ENCODE data around the gene ATP11A. TPM values are rescaled to one million over a fixed set of nuclear protein-coding genes. Genes with fewer than 3 reads are reported as not detected.
"Not testable (repeated sequence)": the region's sequence is repeated elsewhere in the genome, so short reads cannot be mapped to it uniquely, and the experiment has no call there.

The ATP11A gene
- total RNA-seq, 1 experiment from 2014 or later: 8.7 TPM

- Histone ChIP-seq H3K27me3 (ENCODE audit: low read length) (no peaks in the 10 kb centered on the region), H3K27ac (ENCODE audit: low read length) (no peak overlapping the region), H3K9me3 (ENCODE audit: low read length) (no peaks in the 10 kb centered on the region), H3K4me2 (ENCODE audit: low read length) (no peak overlapping the region), H3F3A (ENCODE audit: low read length, unreplicated experiment) (no peaks in the 10 kb centered on the region), H3K36me3 (ENCODE audit: low read depth, low read length) (no peaks in the 10 kb centered on the region), H3K79me2 (ENCODE audit: low read length) (no peaks in the 10 kb centered on the region), H3K9me2 (replicated peaks; ENCODE audit: low read length) (no peaks in the 10 kb centered on the region), H3K4me1 (ENCODE audit: insufficient read depth, low read length) (no peaks in the 10 kb centered on the region), H4K20me1 (ENCODE audit: low read length) (no peaks in the 10 kb centered on the region), H2AFZ (ENCODE audit: low read length) (no peak overlapping the region), H3K4me3 (ENCODE audit: low read length) (no peak overlapping the region), H3K9ac (ENCODE audit: low read length) (no peak overlapping the region)
- BruUV-seq (replicated peaks): no TSS peak
- ChIA-PET POLR2A (ENCODE audit: unreplicated experiment) (no interaction called here), CTCF (no interaction called here)
- ATAC-seq: no peak
- intact Hi-C loops (cut with micrococcal nuclease): no loop called here
- TF ChIP-seq EZH2phosphoT487 (IDR thresholded peaks at IDR 0.05; ENCODE audit: borderline replicate concordance, low read length) (no peak), CTCF (conservative IDR thresholded peaks at IDR 0.05; ENCODE audit: low read depth, low read length) (no peak), EZH2 (IDR thresholded peaks at IDR 0.05; ENCODE audit: low read length, unreplicated experiment) (no peak)
- no peak for DNase-seq
Measured at GRCh38 chr13:112784811-112785482, 95.1 kb downstream of the ATP11A start.

GRCh38 chr13:112785483-112785856 lies 95.6 kb downstream of the ATP11A start:
- Histone ChIP-seq H3K9ac (ENCODE audit: low read length) (no peak overlapping the region), H3K27ac (ENCODE audit: low read length) (no peak overlapping the region), H3K79me2 (ENCODE audit: low read length) (no peaks in the 10 kb centered on the region), H2AFZ (ENCODE audit: low read length) (no peak overlapping the region), H3K4me1 (ENCODE audit: insufficient read depth, low read length) (no peaks in the 10 kb centered on the region), H3K4me2 (ENCODE audit: low read length) (no peak overlapping the region), H3K27me3 (ENCODE audit: low read length) (no peaks in the 10 kb centered on the region), H3K4me3 (ENCODE audit: low read length) (no peak overlapping the region), H3K9me3 (ENCODE audit: low read length) (no peaks in the 10 kb centered on the region), H3F3A (ENCODE audit: low read length, unreplicated experiment) (no peaks in the 10 kb centered on the region), H3K36me3 (ENCODE audit: low read depth, low read length) (no peaks in the 10 kb centered on the region), H3K9me2 (replicated peaks; ENCODE audit: low read length) (no peaks in the 10 kb centered on the region), H4K20me1 (ENCODE audit: low read length) (no peaks in the 10 kb centered on the region)
- no TSS peak for BruUV-seq (replicated peaks)
- ATAC-seq (no peak), DNase-seq (no peak)
- intact Hi-C loops (cut with micrococcal nuclease): no loop called here
- TF ChIP-seq CTCF (conservative IDR thresholded peaks at IDR 0.05; ENCODE audit: low read depth, low read length) (no peak), EZH2phosphoT487 (IDR thresholded peaks at IDR 0.05; ENCODE audit: borderline replicate concordance, low read length) (no peak), EZH2 (IDR thresholded peaks at IDR 0.05; ENCODE audit: low read length, unreplicated experiment) (no peak)
- CTCF ChIA-PET: no interaction called here
- POLR2A ChIA-PET (ENCODE audit: unreplicated experiment): no interaction called here

GRCh38 chr13:112786810-112787209 lies 97.0 kb downstream of the ATP11A start:
- intact Hi-C loops (cut with micrococcal nuclease); H3K4me2 ChIP-seq (ENCODE audit: low read length); H3K4me3 ChIP-seq (ENCODE audit: low read length); H3K9me3 ChIP-seq (ENCODE audit: low read length); H3K27ac ChIP-seq (ENCODE audit: low read length); H2AFZ ChIP-seq (ENCODE audit: low read length); ATAC-seq; H3K9ac ChIP-seq (ENCODE audit: low read length); CTCF ChIA-PET; H3K79me2 ChIP-seq (ENCODE audit: low read length); H3F3A ChIP-seq (ENCODE audit: low read length, unreplicated experiment); H3K36me3 ChIP-seq (ENCODE audit: low read depth, low read length); H3K4me1 ChIP-seq (ENCODE audit: insufficient read depth, low read length); H3K27me3 ChIP-seq (ENCODE audit: low read length); H4K20me1 ChIP-seq (ENCODE audit: low read length); BruUV-seq (replicated peaks); H3K9me2 ChIP-seq (replicated peaks; ENCODE audit: low read length); DNase-seq; POLR2A ChIA-PET (ENCODE audit: unreplicated experiment): not testable (repeated sequence)
